ENCODE data around the gene GRHL1.

The GRHL1 gene

GRCh38 chr2:9949992-9950520 lies 1.4 kb upstream of the GRHL1 start:
- no peak for FAIRE-seq

DNA sequence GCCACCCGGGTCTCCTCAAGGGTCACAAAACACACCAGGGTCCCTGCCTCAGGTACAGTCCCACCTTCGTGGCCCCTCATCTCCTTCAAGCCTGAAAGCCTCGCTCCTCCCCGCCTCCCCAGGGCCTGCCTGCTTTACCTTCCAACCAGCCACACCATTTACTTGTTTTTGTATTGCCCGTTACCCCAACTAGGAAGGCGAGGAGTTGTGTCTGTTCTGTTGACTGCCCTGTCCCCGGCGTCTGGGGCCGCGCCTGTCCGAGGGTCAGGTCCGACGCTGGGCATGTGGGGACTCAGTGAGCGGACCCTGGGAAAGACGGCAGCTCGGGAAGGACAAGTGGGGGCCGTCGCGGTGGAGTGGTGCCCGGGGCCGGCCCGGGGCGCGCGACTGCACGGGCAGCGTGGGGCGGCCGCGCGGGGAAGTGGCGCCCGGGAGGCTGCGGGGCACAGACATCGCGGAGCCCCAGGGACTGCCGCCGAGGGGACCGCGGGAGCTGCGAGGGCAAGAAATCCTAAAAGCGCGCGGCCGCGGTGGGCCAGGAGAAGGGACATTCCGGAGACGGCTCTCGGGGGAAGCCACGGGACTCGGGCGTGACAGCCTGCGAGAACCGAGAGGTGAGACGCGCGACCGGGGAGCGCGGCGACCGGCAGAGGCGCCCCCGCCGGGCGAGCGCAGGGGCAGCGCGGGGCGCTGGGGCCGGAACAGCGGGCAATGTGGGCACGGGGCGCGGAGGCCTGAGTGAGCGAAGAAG lies 797 bp upstream of the GRHL1 start:
- FAIRE-seq, result no peak

GRCh38 chr2:9951272-9951521 lies 296 bp upstream of the GRHL1 start:
- no peak for FAIRE-seq

DNA sequence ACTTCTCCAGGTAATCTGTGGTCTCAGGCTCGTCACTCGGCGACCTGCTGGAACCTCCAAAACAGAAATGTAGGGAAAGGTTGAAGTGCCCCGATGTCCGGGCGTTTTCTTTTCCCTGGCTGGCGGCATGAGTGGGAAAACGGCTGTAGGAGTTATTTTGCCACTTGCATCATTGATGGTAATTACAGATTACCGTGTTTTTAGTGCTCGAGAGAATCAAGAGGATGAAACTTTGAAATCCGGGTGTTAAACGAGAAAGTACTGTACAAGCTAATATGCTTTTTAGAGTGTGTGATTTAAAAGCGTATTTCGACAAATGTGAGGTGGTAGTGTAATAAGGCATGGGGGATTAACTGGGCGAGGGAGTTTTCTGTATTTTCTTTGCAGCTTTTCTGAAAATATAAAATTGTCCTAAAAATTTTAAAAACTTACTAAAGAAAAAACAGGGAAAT lies 819 bp downstream of the GRHL1 start:
- FAIRE-seq, result no peak

DNA sequence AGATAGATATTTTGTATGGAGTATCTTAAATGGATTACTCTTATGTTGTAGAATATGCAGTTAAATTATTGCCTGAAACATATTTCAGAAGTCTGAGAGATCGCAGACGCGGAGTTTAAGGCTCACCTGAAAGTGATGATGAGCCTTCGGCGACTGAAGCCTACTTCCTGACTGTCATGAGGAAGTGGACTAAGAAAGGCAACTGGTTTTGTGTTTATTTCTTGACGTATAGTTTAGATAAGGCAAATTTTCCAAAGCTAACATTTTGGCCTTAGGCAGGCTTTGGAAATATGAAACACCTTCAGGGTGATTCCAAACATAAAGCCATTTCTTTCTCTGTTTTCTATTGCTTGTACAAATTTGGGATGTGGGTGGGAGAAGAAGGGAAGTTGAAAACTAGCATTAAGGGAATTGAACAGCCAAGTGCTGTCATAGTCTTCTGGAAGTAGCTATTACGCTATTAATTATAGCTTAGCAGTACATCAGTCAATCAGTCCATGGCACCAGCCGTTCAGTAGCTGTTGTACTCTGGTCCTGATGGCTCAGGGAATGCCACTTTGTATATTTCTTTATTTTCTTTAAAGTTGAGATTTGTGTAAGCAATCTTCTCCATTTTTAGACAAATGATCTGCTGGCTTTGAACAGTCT lies 1.5 kb downstream of the GRHL1 start:
- no peak for FAIRE-seq

- no peak for FAIRE-seq
Observed at GRCh38 chr2:9954136-9954535, 2.6 kb downstream of the GRHL1 start.

DNA sequence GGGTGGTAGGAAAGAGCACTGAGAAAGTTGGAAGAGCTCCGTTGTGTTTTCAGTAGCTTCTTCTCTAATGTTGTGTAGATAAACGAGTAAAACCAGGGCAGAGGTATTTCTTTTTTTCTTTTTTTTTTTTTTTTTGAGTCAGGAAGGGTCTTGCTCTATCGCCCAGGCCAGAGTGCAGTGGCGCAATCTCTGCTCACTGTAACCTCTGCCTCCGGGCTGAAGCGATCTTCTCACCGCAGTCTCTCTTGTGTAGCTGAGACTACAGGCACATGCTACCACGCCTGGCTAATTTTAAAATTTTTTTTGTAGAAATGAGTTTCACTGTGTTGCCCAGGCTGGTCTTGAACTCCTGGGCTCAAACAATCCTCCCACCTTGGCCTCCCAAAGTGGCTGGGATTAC lies 6.6 kb downstream of the GRHL1 start:
- FAIRE-seq, result no peak

- FAIRE-seq, result peak; percentile 7
Observed at GRCh38 chr2:9959262-9959661, 7.8 kb downstream of the GRHL1 start.

DNA sequence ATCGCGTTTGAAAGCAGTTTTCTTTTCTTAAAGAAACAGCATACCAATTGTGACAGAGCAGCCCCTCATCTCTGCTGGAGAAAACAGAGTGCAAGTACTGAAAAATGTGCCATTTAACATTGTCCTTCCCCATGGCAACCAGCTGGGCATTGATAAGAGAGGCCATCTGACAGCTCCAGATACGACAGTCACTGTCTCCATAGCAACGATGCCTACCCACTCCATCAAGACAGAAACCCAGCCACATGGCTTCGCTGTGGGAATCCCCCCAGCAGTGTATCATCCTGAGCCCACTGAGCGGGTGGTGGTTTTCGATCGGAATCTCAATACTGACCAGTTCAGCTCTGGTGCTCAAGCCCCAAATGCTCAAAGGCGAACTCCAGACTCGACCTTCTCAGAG lies 9.5 kb downstream of the GRHL1 start:
- FAIRE-seq, result no peak

- FAIRE-seq, result no peak
Observed at GRCh38 chr2:9964334-9964980, 13.0 kb downstream of the GRHL1 start.

GRCh38 chr2:9965119-9965822 lies 13.8 kb downstream of the GRHL1 start:
- FAIRE-seq, result no peak

GRCh38 chr2:9966491-9967022 lies 15.1 kb downstream of the GRHL1 start:
- FAIRE-seq, result no peak

- no peak for FAIRE-seq
Observed at GRCh38 chr2:9967053-9967775, 15.7 kb downstream of the GRHL1 start.

- no peak for FAIRE-seq
Observed at GRCh38 chr2:9968553-9969497, 17.3 kb downstream of the GRHL1 start.

- no peak for FAIRE-seq
Observed at GRCh38 chr2:9970200-9971044, 18.9 kb downstream of the GRHL1 start.

- FAIRE-seq, result no peak
Observed at GRCh38 chr2:9971105-9971818, 19.8 kb downstream of the GRHL1 start.

GRCh38 chr2:9971890-9972289 lies 20.4 kb downstream of the GRHL1 start:
- no peak for FAIRE-seq

GRCh38 chr2:9972621-9973479 lies 21.4 kb downstream of the GRHL1 start:
- no peak for FAIRE-seq

DNA sequence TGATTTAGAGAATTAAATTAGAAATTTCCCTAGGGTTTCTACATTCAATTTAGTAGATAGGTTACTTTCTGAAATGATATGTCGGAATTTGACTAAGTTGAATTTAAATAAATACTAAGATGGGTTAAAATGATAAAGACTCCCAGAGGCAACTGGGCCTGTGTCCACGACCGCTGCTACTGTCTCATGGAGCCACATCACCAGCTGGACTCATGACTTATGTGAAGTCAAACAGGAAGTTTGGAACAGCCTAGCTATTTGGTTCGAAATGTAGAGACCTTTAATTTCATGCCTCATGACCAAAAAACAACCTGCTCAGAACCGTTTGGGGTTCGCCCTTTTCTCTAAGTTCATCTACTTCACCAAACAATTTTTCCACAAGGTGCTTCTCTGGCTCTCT lies 22.2 kb downstream of the GRHL1 start:
- FAIRE-seq, result no peak
